ENCODE data around the gene PRKG1. TPM values are rescaled to one million over a fixed set of nuclear protein-coding genes. Genes with fewer than 3 reads are reported as not detected.

PRKG1 gene
- total RNA-seq, 1 experiment from 2014 or later, result 16.5 TPM

GRCh38 chr10:52082307-52082706 lies 1008.0 kb downstream of the PRKG1 start (continued):
- TF ChIP-seq ZNF512 (CRISPR knock-in tag; IDR thresholded peaks at IDR 0.05; ENCODE audit: borderline replicate concordance), result no peak
- no peak for TF ChIP-seq SMAD4 (CRISPR knock-in tag; IDR thresholded peaks at IDR 0.05)
- TF ChIP-seq, protein P1, sequence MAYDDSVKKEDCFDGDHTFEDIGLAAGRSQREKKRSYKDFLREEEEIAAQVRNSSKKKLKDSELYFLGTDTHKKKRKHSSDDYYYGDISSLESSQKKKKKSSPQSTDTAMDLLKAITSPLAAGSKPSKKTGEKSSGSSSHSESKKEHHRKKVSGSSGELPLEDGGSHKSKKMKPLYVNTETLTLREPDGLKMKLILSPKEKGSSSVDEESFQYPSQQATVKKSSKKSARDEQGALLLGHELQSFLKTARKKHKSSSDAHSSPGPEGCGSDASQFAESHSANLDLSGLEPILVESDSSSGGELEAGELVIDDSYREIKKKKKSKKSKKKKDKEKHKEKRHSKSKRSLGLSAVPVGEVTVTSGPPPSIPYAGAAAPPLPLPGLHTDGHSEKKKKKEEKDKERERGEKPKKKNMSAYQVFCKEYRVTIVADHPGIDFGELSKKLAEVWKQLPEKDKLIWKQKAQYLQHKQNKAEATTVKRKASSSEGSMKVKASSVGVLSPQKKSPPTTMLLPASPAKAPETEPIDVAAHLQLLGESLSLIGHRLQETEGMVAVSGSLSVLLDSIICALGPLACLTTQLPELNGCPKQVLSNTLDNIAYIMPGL (CRISPR knock-in tag; IDR thresholded peaks at IDR 0.05), result no peak
- TF ChIP-seq ZBTB21 (CRISPR knock-in tag; IDR thresholded peaks at IDR 0.05; ENCODE audit: borderline replicate concordance), result no peak
- no peak for TF ChIP-seq MXD4 (CRISPR knock-in tag; IDR thresholded peaks at IDR 0.05; ENCODE audit: borderline replicate concordance)
- TF ChIP-seq SOX15 (CRISPR knock-in tag; IDR thresholded peaks at IDR 0.05), result no peak
- no peak for TF ChIP-seq TEAD1 (CRISPR knock-in tag; IDR thresholded peaks at IDR 0.05)
- no peak for TF ChIP-seq HMGA2 (CRISPR knock-in tag; IDR thresholded peaks at IDR 0.05)
- no peak for TF ChIP-seq CBFB (CRISPR knock-in tag; IDR thresholded peaks at IDR 0.05; ENCODE audit: low read depth)
- TF ChIP-seq ETV6 (CRISPR knock-in tag; IDR thresholded peaks at IDR 0.05), result no peak
- no peak for TF ChIP-seq ZNF263 (CRISPR knock-in tag; IDR thresholded peaks at IDR 0.05; ENCODE audit: low read depth)
- TF ChIP-seq, protein P2, sequence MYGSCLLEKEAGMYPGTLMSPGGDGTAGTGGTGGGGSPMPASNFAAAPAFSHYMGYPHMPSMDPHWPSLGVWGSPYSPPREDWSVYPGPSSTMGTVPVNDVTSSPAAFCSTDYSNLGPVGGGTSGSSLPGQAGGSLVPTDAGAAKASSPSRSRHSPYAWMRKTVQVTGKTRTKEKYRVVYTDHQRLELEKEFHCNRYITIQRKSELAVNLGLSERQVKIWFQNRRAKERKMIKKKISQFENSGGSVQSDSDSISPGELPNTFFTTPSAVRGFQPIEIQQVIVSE (CRISPR knock-in tag; IDR thresholded peaks at IDR 0.05; ENCODE audit: borderline replicate concordance), result no peak
- TF ChIP-seq E2F1 (CRISPR knock-in tag; IDR thresholded peaks at IDR 0.05), result no peak
- TF ChIP-seq MYBL2 (CRISPR knock-in tag; IDR thresholded peaks at IDR 0.05), result no peak

- POLR2A ChIA-PET, result no interaction called here
- Mint-ChIP-seq H3K27me3 (ENCODE audit: low read depth) (no peaks in the 10 kb centered on the region), H3K9me3 (peaks cover 2% of the 10 kb centered on the region), H3K36me3 (peaks cover 1% of the 10 kb centered on the region; the same call in 1 of the 2 replicates), H3K4me3 (no peak overlapping the region), H3K4me1 (peaks cover 12% of the 10 kb centered on the region), H3K27ac (no peak overlapping the region)
- CTCF ChIA-PET, result no interaction called here
- DNase-seq (ENCODE audit: low spot score) (no peak), ATAC-seq (no peak)
- TF ChIP-seq RELA (CRISPR knock-in tag; IDR thresholded peaks at IDR 0.05; ENCODE audit: borderline replicate concordance) (no peak), GTF2I (CRISPR knock-in tag; conservative IDR thresholded peaks at IDR 0.05) (no peak), ZNF121 (CRISPR knock-in tag; IDR thresholded peaks at IDR 0.05) (no peak), CREM (CRISPR knock-in tag; IDR thresholded peaks at IDR 0.05) (no peak), JUN (CRISPR knock-in tag; IDR thresholded peaks at IDR 0.05) (no peak), ZNF532 (CRISPR knock-in tag; IDR thresholded peaks at IDR 0.05; ENCODE audit: borderline replicate concordance) (no peak), FOXP1 (CRISPR knock-in tag; IDR thresholded peaks at IDR 0.05; ENCODE audit: borderline replicate concordance) (no peak)
- TF ChIP-seq, protein P3, sequence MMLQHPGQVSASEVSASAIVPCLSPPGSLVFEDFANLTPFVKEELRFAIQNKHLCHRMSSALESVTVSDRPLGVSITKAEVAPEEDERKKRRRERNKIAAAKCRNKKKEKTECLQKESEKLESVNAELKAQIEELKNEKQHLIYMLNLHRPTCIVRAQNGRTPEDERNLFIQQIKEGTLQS (CRISPR knock-in tag; conservative IDR thresholded peaks at IDR 0.05), result no peak
- TF ChIP-seq, protein P4, sequence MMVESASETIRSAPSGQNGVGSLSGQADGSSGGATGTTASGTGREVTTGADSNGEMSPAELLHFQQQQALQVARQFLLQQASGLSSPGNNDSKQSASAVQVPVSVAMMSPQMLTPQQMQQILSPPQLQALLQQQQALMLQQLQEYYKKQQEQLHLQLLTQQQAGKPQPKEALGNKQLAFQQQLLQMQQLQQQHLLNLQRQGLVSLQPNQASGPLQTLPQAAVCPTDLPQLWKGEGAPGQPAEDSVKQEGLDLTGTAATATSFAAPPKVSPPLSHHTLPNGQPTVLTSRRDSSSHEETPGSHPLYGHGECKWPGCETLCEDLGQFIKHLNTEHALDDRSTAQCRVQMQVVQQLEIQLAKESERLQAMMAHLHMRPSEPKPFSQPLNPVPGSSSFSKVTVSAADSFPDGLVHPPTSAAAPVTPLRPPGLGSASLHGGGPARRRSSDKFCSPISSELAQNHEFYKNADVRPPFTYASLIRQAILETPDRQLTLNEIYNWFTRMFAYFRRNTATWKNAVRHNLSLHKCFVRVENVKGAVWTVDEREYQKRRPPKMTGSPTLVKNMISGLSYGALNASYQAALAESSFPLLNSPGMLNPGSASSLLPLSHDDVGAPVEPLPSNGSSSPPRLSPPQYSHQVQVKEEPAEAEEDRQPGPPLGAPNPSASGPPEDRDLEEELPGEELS (CRISPR knock-in tag; IDR thresholded peaks at IDR 0.05), result no peak
- TF ChIP-seq, protein P5, sequence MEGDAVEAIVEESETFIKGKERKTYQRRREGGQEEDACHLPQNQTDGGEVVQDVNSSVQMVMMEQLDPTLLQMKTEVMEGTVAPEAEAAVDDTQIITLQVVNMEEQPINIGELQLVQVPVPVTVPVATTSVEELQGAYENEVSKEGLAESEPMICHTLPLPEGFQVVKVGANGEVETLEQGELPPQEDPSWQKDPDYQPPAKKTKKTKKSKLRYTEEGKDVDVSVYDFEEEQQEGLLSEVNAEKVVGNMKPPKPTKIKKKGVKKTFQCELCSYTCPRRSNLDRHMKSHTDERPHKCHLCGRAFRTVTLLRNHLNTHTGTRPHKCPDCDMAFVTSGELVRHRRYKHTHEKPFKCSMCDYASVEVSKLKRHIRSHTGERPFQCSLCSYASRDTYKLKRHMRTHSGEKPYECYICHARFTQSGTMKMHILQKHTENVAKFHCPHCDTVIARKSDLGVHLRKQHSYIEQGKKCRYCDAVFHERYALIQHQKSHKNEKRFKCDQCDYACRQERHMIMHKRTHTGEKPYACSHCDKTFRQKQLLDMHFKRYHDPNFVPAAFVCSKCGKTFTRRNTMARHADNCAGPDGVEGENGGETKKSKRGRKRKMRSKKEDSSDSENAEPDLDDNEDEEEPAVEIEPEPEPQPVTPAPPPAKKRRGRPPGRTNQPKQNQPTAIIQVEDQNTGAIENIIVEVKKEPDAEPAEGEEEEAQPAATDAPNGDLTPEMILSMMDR (IDR thresholded peaks at IDR 0.05), result no peak
Measured at GRCh38 chr10:52083422-52083821, 1009.1 kb downstream of the PRKG1 start.

Measured in WTC11 (cell line).